BLaER1 (cell line): ENCODE data around the gene TEX22.
A peak's percentile ranks its signal among the peaks of the same experiment; 100 is the strongest.
"Not testable (repeated sequence)": the region's sequence is repeated elsewhere in the genome, so short reads cannot be mapped to it uniquely, and the experiment has no call there.

Experiments used
- H3K27ac ChIP-seq: shearing (Covaris generic); formaldehyde crosslinking; 2 replicates; pipeline ENCODE4 v1.8.1; 2022
- H3K27me3 ChIP-seq: shearing (Covaris generic); formaldehyde crosslinking; 2 replicates; pipeline ENCODE4 v1.8.1; 2022
- H3K36me3 ChIP-seq: shearing (Covaris generic); formaldehyde crosslinking; 2 replicates; pipeline ENCODE4 v1.8.1; 2022
- H3K4me1 ChIP-seq: shearing (Covaris generic); formaldehyde crosslinking; 2 replicates; pipeline ENCODE4 v1.8.1; 2022
- H3K4me2 ChIP-seq: shearing (Covaris generic); formaldehyde crosslinking; 2 replicates; pipeline ENCODE4 v1.8.1; 2022
- H3K4me3 ChIP-seq: shearing (Covaris generic); formaldehyde crosslinking; 2 replicates; pipeline ENCODE4 v1.8.1; 2022
- H3K9ac ChIP-seq: shearing (Covaris generic); formaldehyde crosslinking; 2 replicates; pipeline ENCODE4 v1.8.1; 2022
- H3K9me3 ChIP-seq: shearing (Covaris generic); formaldehyde crosslinking; 2 replicates; pipeline ENCODE4 v1.8.1; 2022
- H4K20me1 ChIP-seq: shearing (Covaris generic); formaldehyde crosslinking; 2 replicates; pipeline ENCODE4 v1.8.1; 2022
- Cebpa-rat ChIP-seq: shearing (Covaris generic); IDR thresholded peaks from 2 replicates; pipeline ENCODE4 v1.8.1; 2022

Gene TEX22

DNA sequence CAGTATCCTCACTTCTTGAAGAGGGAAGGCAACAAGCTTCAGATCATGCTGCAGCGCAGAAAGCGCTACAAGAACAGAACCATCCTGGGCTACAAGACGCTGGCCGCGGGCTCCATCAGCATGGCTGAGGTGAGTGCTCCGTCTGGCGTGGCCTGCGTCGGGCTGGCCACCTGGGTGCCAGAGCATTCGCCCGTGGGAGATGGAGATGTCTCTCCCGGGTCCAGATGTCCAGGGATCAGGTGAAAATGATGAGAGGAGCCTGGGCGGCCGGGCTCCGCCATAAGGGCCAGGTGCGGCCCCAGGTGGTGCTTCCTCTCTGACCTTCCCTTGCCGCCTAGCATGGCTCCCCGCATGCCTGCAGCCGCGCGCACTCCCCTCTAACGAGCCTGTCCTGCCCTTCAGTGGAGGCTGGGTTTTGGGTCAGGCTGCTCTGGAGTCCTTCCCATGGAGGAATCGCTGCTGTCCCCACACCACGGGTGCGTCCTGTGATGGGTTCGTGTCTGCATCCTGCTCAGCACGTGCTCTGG is 43.2 kb upstream of the TEX22 start:
- Histone ChIP-seq H4K20me1 (peaks cover 31% of the 10 kb centered on the region), H3K9ac (no peak overlapping the region), H3K27me3 (no peaks in the 10 kb centered on the region), H3K36me3 (peaks cover 53% of the 10 kb centered on the region), H3K4me1 (peaks cover 16% of the 10 kb centered on the region), H3K27ac (peak overlapping the region; percentile 35), H3K4me3 (no peak overlapping the region), H3K9me3 (no peaks in the 10 kb centered on the region), H3K4me2 (no peak overlapping the region)
- TF ChIP-seq Cebpa-rat = no peak

- no peak overlapping the region for H3K27ac ChIP-seq
Measured at GRCh38 chr14:105355850-105356604, 42.3 kb upstream of the TEX22 start.

DNA sequence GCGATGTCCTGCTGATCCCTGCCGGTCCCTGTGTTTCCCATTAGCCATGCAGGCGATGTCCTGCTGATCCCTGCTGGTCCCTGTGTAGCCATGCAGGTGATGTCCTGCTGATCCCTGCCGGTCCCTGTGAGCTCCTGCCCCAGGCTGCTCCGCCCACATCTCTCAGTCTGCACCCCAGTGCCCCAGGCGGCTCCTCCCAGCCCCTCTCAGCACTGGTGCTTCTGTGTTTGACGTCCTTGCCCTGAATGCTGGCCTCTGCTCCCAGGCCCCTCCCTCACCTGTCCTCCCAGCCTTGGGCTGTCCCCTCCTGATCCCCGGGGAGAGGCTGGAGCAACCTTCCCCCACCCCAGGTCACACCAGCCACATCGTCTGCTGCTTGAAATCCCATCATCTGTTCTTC is 41.4 kb upstream of the TEX22 start:
- H3K4me2 ChIP-seq = no peak overlapping the region
- H3K4me3 ChIP-seq = no peak overlapping the region
- TF ChIP-seq Cebpa-rat = no peak

More at GRCh38 chr14:105355850-105356604, 42.3 kb upstream of the TEX22 start:
- no peaks in the 10 kb centered on the region for H3K9me3 ChIP-seq
- no peak overlapping the region for H3K4me3 ChIP-seq
- H4K20me1 ChIP-seq = peaks cover 21% of the 10 kb centered on the region
- H3K9ac ChIP-seq = no peak overlapping the region
- no peak for TF ChIP-seq Cebpa-rat
- H3K4me2 ChIP-seq = no peak overlapping the region
- H3K27me3 ChIP-seq = no peaks in the 10 kb centered on the region
- peaks cover 55% of the 10 kb centered on the region for H3K36me3 ChIP-seq
- H3K4me1 ChIP-seq = peaks cover 16% of the 10 kb centered on the region

GRCh38 chr14:105357626-105358025 is 40.7 kb upstream of the TEX22 start:
- H3K4me1 ChIP-seq = peaks cover 3% of the 10 kb centered on the region
- no peaks in the 10 kb centered on the region for H3K9me3 ChIP-seq
- TF ChIP-seq Cebpa-rat = no peak
- H3K9ac ChIP-seq = no peak overlapping the region
- H4K20me1 ChIP-seq = peaks cover 5% of the 10 kb centered on the region
- H3K27me3 ChIP-seq = no peaks in the 10 kb centered on the region
- H3K4me2 ChIP-seq = no peak overlapping the region
- peaks cover 57% of the 10 kb centered on the region for H3K36me3 ChIP-seq
- no peak overlapping the region for H3K27ac ChIP-seq
- H3K4me3 ChIP-seq = no peak overlapping the region

More for the DNA sequence above, 41.4 kb upstream of the TEX22 start:
- Histone ChIP-seq H4K20me1 (peaks cover 12% of the 10 kb centered on the region), H3K27me3 (no peaks in the 10 kb centered on the region), H3K9me3 (no peaks in the 10 kb centered on the region), H3K4me1 (peaks cover 10% of the 10 kb centered on the region), H3K36me3 (peaks cover 57% of the 10 kb centered on the region), H3K9ac (no peak overlapping the region), H3K27ac (no peak overlapping the region)

DNA sequence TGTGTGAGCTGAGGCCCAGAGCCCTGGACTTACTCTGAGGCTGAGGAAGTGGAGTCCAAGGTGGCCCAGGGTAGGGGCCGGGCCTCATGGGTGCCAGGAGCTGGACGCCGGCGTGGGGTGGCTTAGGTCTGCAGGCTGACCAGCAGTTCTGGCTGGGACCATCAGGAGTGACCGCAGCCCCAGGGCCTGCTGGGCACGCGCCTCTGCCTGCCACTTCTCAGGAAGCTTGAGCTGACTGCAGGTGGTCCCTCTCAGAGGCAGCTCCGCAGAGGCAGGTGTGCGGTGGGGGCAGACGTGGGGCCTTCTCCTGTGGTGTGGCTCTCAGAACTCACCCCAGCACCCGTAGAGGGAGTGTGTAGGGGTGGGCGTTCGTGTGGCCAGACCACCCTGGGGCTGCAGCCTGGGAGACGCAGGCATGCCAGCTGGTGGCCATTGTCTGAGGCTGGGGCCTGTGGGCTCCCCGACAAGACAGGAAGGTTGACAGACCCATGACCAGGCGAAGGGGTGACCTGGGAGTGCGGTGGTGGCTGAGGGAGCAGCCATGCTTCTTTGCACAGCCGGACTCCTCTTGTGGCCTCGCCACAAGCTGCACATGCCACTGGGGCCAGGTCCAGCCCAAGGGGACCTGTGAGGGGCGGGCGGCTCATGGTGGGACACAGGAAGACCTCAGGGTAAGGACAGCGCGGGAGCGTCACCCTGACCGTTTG is 40.0 kb upstream of the TEX22 start:
- H4K20me1 ChIP-seq = peaks cover 2% of the 10 kb centered on the region; the same call in 1 of the 2 replicates
- H3K27me3 ChIP-seq = no peaks in the 10 kb centered on the region
- peaks cover 57% of the 10 kb centered on the region for H3K36me3 ChIP-seq
- no peak overlapping the region for H3K27ac ChIP-seq
- H3K4me2 ChIP-seq = no peak overlapping the region
- no peak overlapping the region for H3K4me3 ChIP-seq
- TF ChIP-seq Cebpa-rat = no peak
- H3K4me1 ChIP-seq = peaks cover 1% of the 10 kb centered on the region
- H3K9me3 ChIP-seq = no peaks in the 10 kb centered on the region
- no peak overlapping the region for H3K9ac ChIP-seq

- Histone ChIP-seq H3K9ac (no peak overlapping the region), H3K4me3 (no peak overlapping the region), H3K4me2 (no peak overlapping the region), H3K36me3 (peaks cover 57% of the 10 kb centered on the region), H3K27ac (no peak overlapping the region), H3K4me1 (peaks cover 8% of the 10 kb centered on the region), H3K9me3 (no peaks in the 10 kb centered on the region), H4K20me1 (peaks cover 8% of the 10 kb centered on the region; the same call in 1 of the 2 replicates), H3K27me3 (no peaks in the 10 kb centered on the region)
- TF ChIP-seq Cebpa-rat = no peak
Measured at GRCh38 chr14:105358943-105359342, 39.4 kb upstream of the TEX22 start.

DNA sequence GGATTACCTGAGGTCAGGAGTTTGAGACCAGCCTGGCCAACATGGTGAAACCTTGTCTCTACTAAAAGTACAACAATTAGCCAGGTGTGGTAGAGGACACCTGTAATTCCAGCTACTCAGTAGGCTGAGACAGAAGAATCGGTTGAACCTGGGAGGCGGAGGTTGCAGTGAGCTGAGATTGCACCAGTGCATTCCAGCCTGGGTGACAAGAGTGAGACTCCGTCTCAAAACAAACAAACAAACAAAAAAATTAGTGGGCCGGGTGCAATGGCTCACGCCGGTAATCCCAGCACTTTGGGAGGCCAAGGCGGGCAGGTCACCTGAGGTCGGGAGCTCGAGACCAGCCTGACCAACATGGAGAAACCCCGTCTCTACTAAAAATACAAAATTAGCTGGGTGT is 36.9 kb upstream of the TEX22 start:
- Histone ChIP-seq H4K20me1 (peaks cover 27% of the 10 kb centered on the region), H3K36me3 (peaks cover 40% of the 10 kb centered on the region), H3K4me1 (peaks cover 27% of the 10 kb centered on the region)
- H3K27ac ChIP-seq, H3K27me3 ChIP-seq, H3K9me3 ChIP-seq, H3K4me2 ChIP-seq, H3K4me3 ChIP-seq, H3K9ac ChIP-seq: not testable (repeated sequence)

DNA sequence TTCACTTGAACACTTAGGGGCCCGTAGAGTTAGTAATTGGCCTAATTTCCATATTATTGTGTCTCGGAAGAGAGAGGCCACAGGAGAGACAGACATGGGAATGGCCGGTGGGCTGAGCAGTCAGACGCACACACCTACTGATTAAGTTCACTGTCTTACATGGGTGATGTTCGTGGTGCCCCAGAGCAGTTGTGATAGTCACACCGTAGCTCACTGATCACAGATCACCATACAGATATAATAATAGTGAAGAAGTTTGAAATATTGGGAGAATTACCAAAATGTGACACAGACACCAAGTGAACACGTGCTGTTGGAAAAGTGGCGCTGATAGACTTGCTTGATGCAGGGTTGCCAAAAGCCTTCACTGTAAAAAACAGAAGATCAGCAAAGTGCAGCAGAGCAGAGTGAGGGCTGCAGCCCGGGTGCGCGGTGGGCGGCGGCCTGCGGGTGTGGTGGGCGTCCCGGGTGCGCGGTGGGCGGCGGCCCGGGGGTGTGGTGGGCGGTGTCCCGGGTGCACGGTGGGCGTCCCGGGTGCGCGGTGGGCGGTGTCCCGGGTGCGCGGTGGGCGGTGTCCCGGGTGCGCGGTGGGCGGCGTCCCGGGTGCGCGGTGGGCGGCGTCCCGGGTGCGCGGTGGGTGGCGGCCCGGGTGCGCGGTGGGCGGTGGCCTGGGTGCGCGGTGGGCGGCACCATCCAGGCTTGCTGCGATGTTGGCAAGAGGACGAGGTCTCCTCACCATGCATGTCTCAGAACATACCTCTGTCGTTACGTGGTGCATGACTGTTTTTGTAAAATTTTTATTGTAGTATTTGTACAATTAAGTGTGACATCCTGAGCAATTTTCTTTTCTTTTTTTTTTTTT is 34.3 kb upstream of the TEX22 start:
- H3K4me2 ChIP-seq = peak overlapping the region; percentile 87
- TF ChIP-seq Cebpa-rat = no peak
- peak overlapping the region; percentile 51 for H3K4me3 ChIP-seq
- peaks cover 27% of the 10 kb centered on the region for H3K4me1 ChIP-seq
- no peak overlapping the region for H3K27ac ChIP-seq
- peaks cover 43% of the 10 kb centered on the region for H3K36me3 ChIP-seq
- peaks cover 32% of the 10 kb centered on the region for H4K20me1 ChIP-seq
- no peaks in the 10 kb centered on the region for H3K9me3 ChIP-seq
- no peak overlapping the region for H3K9ac ChIP-seq
- H3K27me3 ChIP-seq = no peaks in the 10 kb centered on the region

DNA sequence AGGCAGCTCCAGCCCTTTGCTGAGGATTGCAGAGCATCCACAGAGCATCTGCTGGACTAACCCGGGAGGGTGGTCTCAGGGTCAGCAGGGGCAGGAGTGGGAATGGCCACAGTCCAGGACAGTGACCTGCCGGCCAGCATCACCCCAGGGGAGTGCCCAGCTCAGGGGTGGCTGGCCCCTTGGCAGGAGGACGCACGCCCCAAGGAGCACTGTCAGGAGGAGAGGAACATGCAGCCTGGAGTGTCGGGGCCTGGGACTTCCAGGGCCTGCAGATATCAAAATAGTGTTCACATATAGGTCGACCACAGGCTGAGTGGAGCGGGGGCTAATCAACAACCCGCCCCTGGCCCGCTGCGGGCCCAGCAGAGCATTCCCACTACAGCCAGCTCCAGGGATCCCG is 33.2 kb upstream of the TEX22 start:
- peak overlapping the region; percentile 87 for H3K4me2 ChIP-seq
- H4K20me1 ChIP-seq = peaks cover 32% of the 10 kb centered on the region
- no peaks in the 10 kb centered on the region for H3K27me3 ChIP-seq
- peaks cover 27% of the 10 kb centered on the region for H3K4me1 ChIP-seq
- H3K9ac ChIP-seq = peak overlapping the region; percentile 63
- H3K36me3 ChIP-seq = peaks cover 51% of the 10 kb centered on the region
- TF ChIP-seq Cebpa-rat = no peak
- H3K4me3 ChIP-seq = no peak overlapping the region; the same call in 1 of the 2 replicates
- no peaks in the 10 kb centered on the region for H3K9me3 ChIP-seq
- no peak overlapping the region for H3K27ac ChIP-seq
